Keratinocyte (primary cell): ENCODE results near the gene PHF23. TPM values are rescaled to one million over a fixed set of nuclear protein-coding genes. Genes with fewer than 3 reads are reported as not detected.

ENCODE experiments used
- DNase-seq: peaks from one replicate; pipeline ENCODE4 v3.0.0-alpha.2; 2011; ENCODE audit warnings: low read depth, missing footprints, low spot score
- FAIRE-seq: peaks from 2 replicates; lab custom pipeline; 2011; peaks lifted over from hg19 to GRCh38; lab: Jason Lieb, UNC
- H2AFZ ChIP-seq: 2 replicates; pipeline ENCODE4 v1.6.0; 2012; ENCODE audit warnings: low read length, control low read depth, inconsistent platforms; ENCODE audit not compliant: control insufficient read depth
- H3K27ac ChIP-seq: 2 replicates; pipeline ENCODE4 v1.5.1; 2011; ENCODE audit warnings: low read length; ENCODE audit not compliant: control insufficient read depth, insufficient read depth
- H3K27me3 ChIP-seq: 3 replicates; pipeline ENCODE4 v1.6.0; 2011; ENCODE audit warnings: low read length; ENCODE audit not compliant: control insufficient read depth, insufficient read depth; ENCODE audit errors: extremely low read depth
- H3K36me3 ChIP-seq, 2 experiments: 2 replicates in 1 of 2; 3 replicates in 1 of 2; pipeline ENCODE4 v1.5.1; 2011; ENCODE audit warnings: low read length in 2 of 2, mild to moderate bottlenecking in 1 of 2; ENCODE audit not compliant: control insufficient read depth in 2 of 2, insufficient read depth in 2 of 2; ENCODE audit errors: extremely low read depth in 1 of 2
- H3K4me1 ChIP-seq: 3 replicates; pipeline ENCODE4 v1.5.1; 2011; ENCODE audit warnings: low read length; ENCODE audit not compliant: control insufficient read depth, insufficient read depth; ENCODE audit errors: extremely low read depth
- H3K4me2 ChIP-seq: 3 replicates; pipeline ENCODE4 v1.6.0; 2011; ENCODE audit warnings: low read depth, low read length; ENCODE audit not compliant: control insufficient read depth, insufficient read depth; ENCODE audit errors: extremely low read depth
- H3K4me3 ChIP-seq, 3 experiments: fragments of 200-600 bp in 1 of 3; sonication (generic) in 1 of 3; 2 replicates in 2 of 3; 3 replicates in 1 of 3; pipeline ENCODE4 v1.5.1; 2011 to 2016; ENCODE audit warnings: low read length in 3 of 3, mild to moderate bottlenecking in 3 of 3, control low read depth in 2 of 3, inconsistent platforms in 1 of 3, low read depth in 1 of 3, mixed read lengths in 1 of 3, mixed run types in 1 of 3, moderate library complexity in 1 of 3; ENCODE audit not compliant: control insufficient read depth in 2 of 3, insufficient read depth in 2 of 3; ENCODE audit errors: extremely low read depth in 1 of 3
- H3K79me2 ChIP-seq: 2 replicates; pipeline ENCODE4 v1.6.0; 2012; ENCODE audit warnings: low read length; ENCODE audit not compliant: control insufficient read depth, insufficient read depth
- H3K9ac ChIP-seq: 3 replicates; pipeline ENCODE4 v1.6.0; 2011; ENCODE audit warnings: low read length; ENCODE audit not compliant: control insufficient read depth, insufficient read depth; ENCODE audit errors: extremely low read depth
- H3K9me1 ChIP-seq: 3 replicates; pipeline ENCODE4 v1.6.0; 2011; ENCODE audit warnings: low read length; ENCODE audit not compliant: control insufficient read depth, insufficient read depth; ENCODE audit errors: extremely low read depth
- H3K9me3 ChIP-seq: 2 replicates; pipeline ENCODE4 v1.5.1; 2012; ENCODE audit warnings: low read depth, low read length; ENCODE audit not compliant: control insufficient read depth
- H4K20me1 ChIP-seq: 3 replicates; pipeline ENCODE4 v1.6.0; 2011; ENCODE audit warnings: low read length; ENCODE audit not compliant: control insufficient read depth, insufficient read depth; ENCODE audit errors: extremely low read depth
- EZH2 ChIP-seq: IDR thresholded peaks from one replicate; pipeline ENCODE4 v1.6.1; 2012; ENCODE audit warnings: inconsistent platforms, mild to moderate bottlenecking, low read length, moderate library complexity
- dilution Hi-C: fragments of 300-500 bp; cut with MboI; formaldehyde crosslinking; loops from one replicate; pipeline ENCODE4 v1.7.0; 2020; ENCODE audit warnings: low sequenced_read_pairs; ENCODE audit not compliant: extremely low pct_ligation_motif_present
- polyA plus RNA-seq, 5 experiments: library from polyadenylated mRNA; depleted of rRNA in 3 of 5; stranded (reverse) in 3 of 5; stranded (forward) in 1 of 5; unstranded in 1 of 5; fragments of >200 nt; gene quantifications; 1 replicate in 1 of 5; 2 replicates in 3 of 5; 3 replicates in 1 of 5; pipeline versions ENCODE4 v1.2.1 to v1.2.3, GENCODE V29; 2011 to 2012; ENCODE audit warnings: missing spikeins in 2 of 5, low read depth in 1 of 5, low replicate concordance in 1 of 5
- TF ChIP-seq, protein P1 (sequence below), 3 experiments: IDR thresholded peaks in 1 of 3; conservative IDR thresholded peaks in 1 of 3; optimal IDR thresholded peaks in 1 of 3; 2 replicates in 2 of 3; 3 replicates in 1 of 3; pipeline versions ENCODE3 to v1.5.1; 2011; ENCODE audit warnings: low read length in 3 of 3, mild to moderate bottlenecking in 3 of 3, moderate library complexity in 2 of 3, control low read depth in 1 of 3, inconsistent platforms in 1 of 3; ENCODE audit not compliant: insufficient read depth in 2 of 3; ENCODE audit errors: extremely low read depth in 1 of 3

The PHF23 gene
- polyA plus RNA-seq, 1 donor (not counting 4 experiments of a cell fraction or from before 2014, with no cell fraction given) = 52.8 TPM

DNA sequence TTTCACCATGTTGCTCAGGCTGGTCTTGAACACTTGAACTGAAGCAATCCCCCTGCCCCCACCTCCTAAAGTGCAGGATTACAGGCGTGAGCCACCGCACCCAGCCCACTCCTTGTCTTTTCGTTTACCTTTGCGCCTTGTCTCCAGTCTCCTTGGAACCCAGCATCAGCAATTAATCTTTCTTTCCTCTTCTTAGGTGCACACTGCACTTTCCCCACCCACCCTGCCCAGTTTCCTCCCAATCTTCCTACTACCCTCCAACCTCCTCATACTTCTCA is 24.5 kb upstream of the PHF23 start:
- Histone ChIP-seq H3K27me3 (no peaks in the 10 kb centered on the region), H3K4me3 (no peak overlapping the region), H3K9ac (peak overlapping the region; percentile 72), H3K4me1 (peaks cover 33% of the 10 kb centered on the region), H3K79me2 (no peaks in the 10 kb centered on the region), H2AFZ (peak overlapping the region; percentile 98), H4K20me1 (no peaks in the 10 kb centered on the region), H3K27ac (no peak overlapping the region), H3K4me2 (peak overlapping the region; percentile 92), H3K36me3 (peaks cover 0 to 16% of the 10 kb centered on the region in 2 experiments), H3K9me1 (no peaks in the 10 kb centered on the region), H3K9me3 (no peaks in the 10 kb centered on the region)
- dilution Hi-C loops = no loop called here
- DNase-seq (no peak), FAIRE-seq (no peak)
- no peak for TF ChIP-seq EZH2
- TF ChIP-seq, protein P1, sequence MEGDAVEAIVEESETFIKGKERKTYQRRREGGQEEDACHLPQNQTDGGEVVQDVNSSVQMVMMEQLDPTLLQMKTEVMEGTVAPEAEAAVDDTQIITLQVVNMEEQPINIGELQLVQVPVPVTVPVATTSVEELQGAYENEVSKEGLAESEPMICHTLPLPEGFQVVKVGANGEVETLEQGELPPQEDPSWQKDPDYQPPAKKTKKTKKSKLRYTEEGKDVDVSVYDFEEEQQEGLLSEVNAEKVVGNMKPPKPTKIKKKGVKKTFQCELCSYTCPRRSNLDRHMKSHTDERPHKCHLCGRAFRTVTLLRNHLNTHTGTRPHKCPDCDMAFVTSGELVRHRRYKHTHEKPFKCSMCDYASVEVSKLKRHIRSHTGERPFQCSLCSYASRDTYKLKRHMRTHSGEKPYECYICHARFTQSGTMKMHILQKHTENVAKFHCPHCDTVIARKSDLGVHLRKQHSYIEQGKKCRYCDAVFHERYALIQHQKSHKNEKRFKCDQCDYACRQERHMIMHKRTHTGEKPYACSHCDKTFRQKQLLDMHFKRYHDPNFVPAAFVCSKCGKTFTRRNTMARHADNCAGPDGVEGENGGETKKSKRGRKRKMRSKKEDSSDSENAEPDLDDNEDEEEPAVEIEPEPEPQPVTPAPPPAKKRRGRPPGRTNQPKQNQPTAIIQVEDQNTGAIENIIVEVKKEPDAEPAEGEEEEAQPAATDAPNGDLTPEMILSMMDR (optimal IDR thresholded peaks at IDR 0.05 in 1 of 3, IDR thresholded peaks at IDR 0.05 in 1 of 3, conservative IDR thresholded peaks at IDR 0.05 in 1 of 3; ENCODE audit: extremely low read depth in 1 of 3, insufficient read depth in 2 of 3, low read length in 3 of 3) = no peak

DNA sequence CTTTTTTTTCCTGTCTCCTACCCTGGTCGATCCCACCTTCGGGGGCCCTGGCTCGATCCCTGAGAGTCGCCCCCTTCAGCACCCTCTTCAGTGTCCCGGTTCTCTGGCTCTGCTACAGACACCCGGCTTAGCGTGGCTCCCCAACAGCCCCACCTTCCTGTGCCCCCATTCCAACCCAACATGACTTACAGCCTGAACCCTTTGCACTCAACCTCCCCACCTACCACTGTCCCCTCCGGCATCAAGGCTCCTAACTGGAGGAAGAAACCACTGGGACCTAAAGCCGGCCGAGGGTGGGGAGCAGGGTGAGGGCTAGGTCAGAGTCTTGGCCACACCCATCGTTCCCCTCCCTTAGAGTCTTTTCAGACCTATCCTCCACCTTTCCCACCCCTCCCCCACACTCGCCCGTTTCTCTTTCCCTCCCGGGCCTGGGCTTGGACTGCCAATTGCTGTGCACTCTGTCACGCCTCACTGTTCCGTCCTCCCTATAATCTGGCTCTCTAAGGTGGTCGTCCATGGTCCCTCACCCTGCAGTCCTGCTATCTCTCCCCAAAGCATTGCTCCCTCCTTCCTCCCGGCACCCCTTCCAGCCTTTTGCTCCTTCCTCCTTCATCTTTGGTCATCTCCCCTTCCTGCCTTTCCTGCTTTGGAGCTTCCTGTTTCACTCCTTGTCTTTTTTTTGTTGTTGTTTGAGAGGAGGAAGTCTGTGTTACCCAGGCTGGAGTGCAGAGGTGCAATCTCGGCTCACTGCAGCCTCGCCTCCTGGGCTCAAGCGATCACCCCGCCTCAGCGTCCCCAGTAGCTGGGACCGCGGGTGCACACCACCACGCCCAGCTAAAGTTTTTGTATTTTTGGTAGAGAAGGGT is 23.9 kb upstream of the PHF23 start:
- Histone ChIP-seq H3K9me3 (no peaks in the 10 kb centered on the region), H3K4me1 (peaks cover 34% of the 10 kb centered on the region), H4K20me1 (no peaks in the 10 kb centered on the region), H3K4me3 (peak overlapping the region; percentile 41 to 75 (median 54)), H3K27ac (peak overlapping the region; percentile 47), H3K9ac (peak overlapping the region; percentile 72), H2AFZ (peak overlapping the region; percentile 98), H3K27me3 (no peaks in the 10 kb centered on the region), H3K4me2 (peak overlapping the region; percentile 92), H3K36me3 (peaks cover 0 to 19% of the 10 kb centered on the region in 2 experiments), H3K9me1 (no peaks in the 10 kb centered on the region), H3K79me2 (no peaks in the 10 kb centered on the region)
- dilution Hi-C loops = no loop called here
- no peak for TF ChIP-seq EZH2
- TF ChIP-seq, protein P1 (optimal IDR thresholded peaks at IDR 0.05 in 1 of 3, IDR thresholded peaks at IDR 0.05 in 1 of 3, conservative IDR thresholded peaks at IDR 0.05 in 1 of 3; ENCODE audit: extremely low read depth in 1 of 3, insufficient read depth in 2 of 3, low read length in 3 of 3) = no peak
- no peak for DNase-seq
- FAIRE-seq = no peak
